ENCODE data around the gene SIN3A.

DNA sequence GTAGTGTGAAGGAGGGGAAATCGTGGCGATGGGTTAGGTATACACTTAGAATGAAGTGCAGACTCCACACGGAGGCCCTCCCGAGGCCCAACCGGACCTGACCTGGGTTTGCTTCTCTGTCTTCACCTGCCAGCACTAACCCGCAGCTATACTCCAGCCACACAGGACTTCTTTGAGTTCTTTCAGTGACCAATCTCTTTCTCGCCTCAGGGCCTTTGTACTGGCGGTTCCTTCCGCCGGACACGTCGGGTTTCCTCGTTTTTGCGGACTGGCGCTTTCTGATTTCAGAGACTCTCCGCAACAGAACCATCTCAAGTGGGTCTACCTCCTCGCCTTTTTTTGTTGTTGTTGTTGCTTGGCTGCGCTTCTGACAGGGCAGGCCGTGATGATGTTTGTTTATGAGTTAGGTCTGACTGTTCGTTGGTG lies 104.7 kb downstream of the SIN3A start, which contains the start of gene NEIL1:
- TF ChIP-seq EZH2 (IDR thresholded peaks at IDR 0.05; ENCODE audit: low read length, unreplicated experiment) (no peak), EZH2phosphoT487 (IDR thresholded peaks at IDR 0.05; ENCODE audit: borderline replicate concordance, low read length) (no peak)
- TF ChIP-seq, protein P1, sequence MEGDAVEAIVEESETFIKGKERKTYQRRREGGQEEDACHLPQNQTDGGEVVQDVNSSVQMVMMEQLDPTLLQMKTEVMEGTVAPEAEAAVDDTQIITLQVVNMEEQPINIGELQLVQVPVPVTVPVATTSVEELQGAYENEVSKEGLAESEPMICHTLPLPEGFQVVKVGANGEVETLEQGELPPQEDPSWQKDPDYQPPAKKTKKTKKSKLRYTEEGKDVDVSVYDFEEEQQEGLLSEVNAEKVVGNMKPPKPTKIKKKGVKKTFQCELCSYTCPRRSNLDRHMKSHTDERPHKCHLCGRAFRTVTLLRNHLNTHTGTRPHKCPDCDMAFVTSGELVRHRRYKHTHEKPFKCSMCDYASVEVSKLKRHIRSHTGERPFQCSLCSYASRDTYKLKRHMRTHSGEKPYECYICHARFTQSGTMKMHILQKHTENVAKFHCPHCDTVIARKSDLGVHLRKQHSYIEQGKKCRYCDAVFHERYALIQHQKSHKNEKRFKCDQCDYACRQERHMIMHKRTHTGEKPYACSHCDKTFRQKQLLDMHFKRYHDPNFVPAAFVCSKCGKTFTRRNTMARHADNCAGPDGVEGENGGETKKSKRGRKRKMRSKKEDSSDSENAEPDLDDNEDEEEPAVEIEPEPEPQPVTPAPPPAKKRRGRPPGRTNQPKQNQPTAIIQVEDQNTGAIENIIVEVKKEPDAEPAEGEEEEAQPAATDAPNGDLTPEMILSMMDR (conservative IDR thresholded peaks at IDR 0.05; ENCODE audit: low read depth, low read length), result no peak

All from PC-3 (cell line).